Hematopoietic multipotent progenitor cell treated with erythropoietin and hydrocortisone succinate and interleukin-3 and kit ligand, for 15 days (in vitro differentiated cells): ENCODE results near the gene ZDHHC6.
"Not testable (repeated sequence)": the region's sequence is repeated elsewhere in the genome, so short reads cannot be mapped to it uniquely, and the experiment has no call there.

Experiments used
- DNase-seq: peaks from one replicate; pipeline ENCODE4 v3.0.0-alpha.2; 2015; ENCODE audit warnings: low spot score

ZDHHC6 gene, protein sequence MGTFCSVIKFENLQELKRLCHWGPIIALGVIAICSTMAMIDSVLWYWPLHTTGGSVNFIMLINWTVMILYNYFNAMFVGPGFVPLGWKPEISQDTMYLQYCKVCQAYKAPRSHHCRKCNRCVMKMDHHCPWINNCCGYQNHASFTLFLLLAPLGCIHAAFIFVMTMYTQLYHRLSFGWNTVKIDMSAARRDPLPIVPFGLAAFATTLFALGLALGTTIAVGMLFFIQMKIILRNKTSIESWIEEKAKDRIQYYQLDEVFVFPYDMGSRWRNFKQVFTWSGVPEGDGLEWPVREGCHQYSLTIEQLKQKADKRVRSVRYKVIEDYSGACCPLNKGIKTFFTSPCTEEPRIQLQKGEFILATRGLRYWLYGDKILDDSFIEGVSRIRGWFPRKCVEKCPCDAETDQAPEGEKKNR

DNA sequence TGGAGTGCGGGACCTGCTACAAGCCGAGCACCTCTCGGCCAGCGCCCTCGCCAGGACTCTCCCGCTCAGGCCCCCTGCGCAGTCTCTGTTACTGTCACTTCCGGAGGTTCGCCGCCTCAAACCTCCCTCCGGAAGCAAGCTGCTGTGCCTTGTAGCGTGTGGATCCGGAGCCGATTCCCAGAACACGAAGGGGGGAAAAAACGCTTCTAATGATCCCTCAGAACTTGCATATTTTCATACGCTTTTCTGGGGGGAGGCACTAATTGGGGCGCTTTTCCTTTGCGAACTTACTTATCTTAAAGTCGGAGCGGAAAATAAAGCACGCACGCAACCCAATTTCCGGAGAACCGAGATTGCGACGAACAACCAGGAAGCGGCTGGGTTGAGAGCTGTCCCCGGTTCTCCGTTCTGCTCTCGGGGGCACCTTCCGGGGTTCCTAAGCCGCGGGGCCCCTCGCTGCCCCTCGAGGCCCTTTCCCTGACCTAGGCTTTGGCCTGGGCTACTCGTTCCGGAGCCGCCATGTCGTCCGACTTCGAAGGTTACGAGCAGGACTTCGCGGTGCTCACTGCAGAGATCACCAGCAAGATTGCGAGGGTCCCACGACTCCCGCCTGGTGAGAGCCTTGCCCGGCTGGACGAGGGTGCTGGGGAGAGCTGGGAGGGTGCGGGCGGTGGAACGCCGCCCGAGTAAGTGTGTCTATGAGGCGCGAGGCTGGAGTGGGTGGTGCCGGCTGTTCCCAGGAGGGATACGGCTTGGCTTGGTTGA is at the start of gene ZDHHC6, which contains the start of gene VTI1A:
Gene ZDHHC6, minus strand, starts transcription at position 60 of the 765 bp plus-strand sequence. CDS start 1,478 bp downstream, outside the sequence.
Gene VTI1A, plus strand, starts transcription at position 361 of the 765 bp plus-strand sequence. Its CDS starts 159 bp downstream, at position 520.
- peak; percentile 87 for DNase-seq

DNA sequence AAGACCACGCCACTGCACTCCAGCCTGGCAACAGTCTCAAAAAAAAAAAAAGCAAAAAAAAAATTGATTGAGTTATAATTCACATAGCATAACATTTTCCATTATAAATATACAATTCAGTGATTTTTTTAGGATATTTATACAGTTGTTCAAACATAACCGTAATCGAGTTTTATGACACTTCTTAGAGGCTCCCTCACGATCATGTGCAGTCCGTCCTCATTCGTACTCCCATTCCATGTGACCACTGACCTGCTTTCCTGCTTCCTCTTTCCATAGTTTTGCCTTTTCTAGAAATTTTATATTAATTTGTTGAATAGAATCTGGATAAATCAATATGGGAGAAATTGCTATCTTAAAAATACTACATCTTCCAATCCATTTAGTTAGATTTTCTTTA is 46.0 kb upstream of the ZDHHC6 start:
- DNase-seq, result no peak

DNA sequence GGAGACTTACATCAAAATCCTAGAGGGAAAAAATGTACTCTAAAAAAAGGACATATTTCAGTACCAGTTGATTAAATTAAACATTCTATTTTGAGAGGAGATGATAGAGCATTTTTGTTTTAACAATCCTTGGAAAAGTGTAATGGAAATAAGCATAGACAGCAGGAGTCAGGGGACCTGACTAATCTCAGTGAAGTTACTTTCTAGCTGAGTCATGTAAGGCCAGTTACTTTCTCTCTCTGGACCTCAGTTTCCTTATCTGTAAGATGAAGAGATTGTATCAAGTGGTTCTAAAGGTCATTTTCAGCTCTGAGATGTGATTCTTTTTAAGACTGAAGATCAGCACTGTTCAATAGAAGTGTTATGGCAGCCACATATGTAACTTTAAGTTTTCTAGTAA is 44.4 kb upstream of the ZDHHC6 start:
- DNase-seq, result no peak

DNA sequence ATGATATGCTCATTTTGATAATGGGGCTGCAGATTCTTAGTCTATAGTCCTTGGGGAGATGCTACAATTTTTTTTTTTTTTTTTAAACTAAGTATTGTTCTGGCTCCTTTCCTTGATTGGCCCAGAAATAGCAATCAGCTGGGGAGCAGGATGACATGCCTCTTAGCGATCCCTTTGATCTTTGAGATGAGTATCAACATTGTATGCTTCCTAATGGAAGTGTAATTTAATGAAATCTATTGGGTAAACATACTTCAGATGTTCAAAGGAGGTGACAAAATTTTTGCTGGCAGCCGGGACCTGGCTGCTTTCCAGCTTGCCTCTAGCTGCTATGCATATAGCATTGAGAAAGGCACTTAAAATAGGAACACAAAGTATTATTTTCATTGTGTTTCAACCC is 43.8 kb upstream of the ZDHHC6 start:
- no peak for DNase-seq

DNA sequence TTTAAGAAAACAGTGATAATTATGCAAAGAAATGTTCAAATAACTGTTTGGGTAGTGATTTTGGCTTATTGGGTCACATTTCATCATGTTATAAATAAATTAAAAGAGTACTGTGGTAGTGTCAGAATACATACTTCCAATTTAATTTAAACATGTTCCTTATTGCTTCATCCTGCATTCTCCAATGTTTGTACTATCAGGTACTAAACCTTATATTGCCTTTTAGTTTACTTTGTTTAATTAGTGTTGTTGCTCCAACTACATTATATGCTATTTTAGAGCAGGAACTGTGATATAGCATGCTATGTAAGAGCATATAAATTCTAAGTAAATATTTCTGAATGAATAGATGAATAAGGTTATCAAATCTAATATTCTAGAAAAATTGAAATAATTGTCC is 41.2 kb upstream of the ZDHHC6 start:
- DNase-seq, result no peak

DNA sequence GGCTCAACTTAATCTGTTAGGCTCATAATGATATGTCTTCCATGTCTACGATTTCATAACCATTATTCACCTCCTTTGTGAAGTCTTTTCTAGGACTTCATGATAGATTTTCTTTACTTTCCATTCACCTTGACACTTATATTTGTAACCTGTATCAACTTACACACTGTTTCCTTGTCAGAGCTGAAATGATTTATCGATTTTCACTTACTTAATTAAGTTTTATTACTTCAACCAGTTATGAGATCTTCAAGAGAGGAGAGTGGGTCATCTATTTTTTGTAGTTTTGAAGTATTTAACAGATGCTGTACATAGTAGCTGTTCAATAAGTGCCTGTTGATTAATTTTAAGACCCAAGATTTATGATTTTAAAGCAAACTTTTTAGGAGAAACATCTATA is 37.7 kb upstream of the ZDHHC6 start:
- DNase-seq, result no peak

DNA sequence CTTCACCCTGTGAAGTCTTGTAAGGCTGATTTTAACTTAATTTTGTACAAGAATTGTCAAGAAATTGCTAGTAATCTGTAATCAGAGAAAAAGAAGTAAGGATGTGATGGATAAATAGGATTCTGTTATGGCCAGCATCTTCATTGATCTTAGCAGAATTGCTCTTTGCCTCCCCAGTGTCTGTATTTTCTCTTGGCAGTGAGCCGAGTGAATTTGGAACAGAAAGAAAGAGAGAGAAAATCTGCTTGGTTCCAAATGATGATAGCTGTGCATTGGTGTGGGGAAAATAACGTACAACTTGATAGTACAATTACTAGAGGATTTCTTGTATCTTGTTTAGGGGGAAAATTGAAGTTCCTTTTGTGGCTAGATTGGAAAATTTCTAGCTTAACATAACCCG is 34.9 kb upstream of the ZDHHC6 start:
- DNase-seq, result no peak

DNA sequence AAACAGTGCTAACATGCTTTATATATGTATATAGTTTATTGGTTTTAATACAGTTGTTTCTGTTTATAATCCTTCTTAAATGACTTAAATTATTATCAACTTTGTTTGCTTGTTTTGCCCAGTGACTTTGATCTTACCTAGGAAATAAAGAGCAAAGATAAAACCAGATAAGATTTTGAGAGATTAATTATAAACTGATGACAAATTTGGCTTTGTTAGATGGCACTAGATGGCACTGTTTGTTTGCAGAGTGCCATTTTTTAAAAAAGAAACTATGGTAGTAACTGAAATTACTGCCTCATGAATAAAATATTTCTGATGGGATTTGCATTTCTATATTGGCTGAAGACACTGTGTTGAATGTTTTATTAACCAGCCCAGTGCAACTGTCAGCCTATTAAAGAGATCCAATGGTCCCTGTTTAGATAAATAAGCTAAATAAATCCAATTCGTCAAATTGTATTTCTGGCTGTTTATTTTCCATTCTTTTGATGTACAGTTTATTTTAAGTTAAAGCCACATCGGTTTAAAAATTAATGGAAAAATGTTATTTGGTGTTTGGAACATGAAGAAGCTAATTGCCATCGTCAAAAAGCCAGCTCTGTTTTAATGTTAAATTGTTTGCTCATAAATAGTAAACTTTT is 29.0 kb upstream of the ZDHHC6 start:
- no peak for DNase-seq

DNA sequence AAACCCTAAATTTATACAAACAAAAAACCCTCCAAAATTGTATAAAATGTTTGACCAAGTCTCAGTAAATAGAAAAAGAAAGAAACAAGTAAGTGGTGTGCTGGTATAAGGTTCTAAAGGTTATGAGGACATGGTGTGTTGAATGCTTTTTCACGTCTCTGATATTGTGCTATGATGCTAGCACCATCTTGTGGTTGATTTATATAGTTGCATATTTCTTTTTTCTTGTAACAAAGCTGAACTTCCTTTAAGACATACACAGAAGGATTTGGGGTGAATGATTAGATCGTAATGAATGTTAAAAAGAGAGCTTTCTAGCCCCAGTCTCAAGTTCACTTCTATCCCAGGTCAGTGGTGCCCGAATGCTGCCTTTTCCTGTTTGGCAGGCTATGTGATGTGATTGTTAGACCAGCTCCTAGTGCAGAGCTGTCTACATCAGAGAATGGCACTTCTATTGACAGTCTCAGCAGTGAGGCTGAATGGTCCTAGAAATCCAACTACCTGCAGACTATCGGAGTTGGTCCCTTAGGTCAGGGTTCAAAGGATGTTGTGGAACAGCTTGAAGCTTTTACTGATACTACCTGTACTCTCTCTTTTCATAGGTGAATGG is 25.3 kb upstream of the ZDHHC6 start:
- peak; percentile 61 for DNase-seq

DNA sequence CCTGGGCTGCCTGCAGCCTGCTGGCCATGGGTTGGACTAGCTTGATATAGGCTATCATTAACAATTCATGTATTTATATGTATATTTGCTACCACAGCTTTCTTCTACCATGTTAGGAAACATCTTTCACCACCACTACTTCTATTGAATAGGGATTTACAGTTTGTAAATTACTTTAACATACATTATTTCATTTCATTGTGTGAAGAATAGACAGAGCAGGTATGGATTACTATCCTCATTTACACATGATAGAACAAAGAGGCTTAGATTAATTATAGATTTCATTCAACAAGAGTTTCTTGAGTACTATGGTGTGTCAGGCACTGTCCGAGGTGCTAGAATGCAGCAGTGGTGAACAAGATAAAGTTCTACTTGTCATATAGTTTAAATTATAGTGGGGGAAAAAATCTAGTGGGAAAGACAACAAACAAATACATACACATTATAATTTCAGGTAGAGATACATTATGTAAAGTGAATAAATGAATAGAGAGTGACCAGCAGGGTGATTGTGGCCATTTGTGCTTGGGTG is 20.9 kb upstream of the ZDHHC6 start:
- no peak for DNase-seq

DNA sequence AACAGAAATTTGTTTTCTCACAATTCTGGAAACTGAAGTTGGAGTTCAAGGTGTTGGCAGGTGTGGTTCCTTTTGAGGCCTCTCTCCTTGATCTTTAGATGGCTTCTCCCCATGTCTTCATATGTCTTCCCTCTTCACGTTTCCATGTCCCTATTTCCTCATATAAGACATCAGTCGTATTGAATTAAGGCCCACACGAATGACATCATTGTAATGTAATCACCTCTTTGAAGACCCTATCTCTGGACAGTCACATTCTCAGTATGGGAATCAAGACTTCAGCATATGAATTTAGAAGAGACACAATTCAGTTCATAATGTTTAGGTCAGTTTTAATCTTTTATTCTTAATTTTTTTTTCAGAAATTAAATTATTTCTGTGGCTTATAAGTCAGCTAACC is 20.1 kb upstream of the ZDHHC6 start:
- no peak for DNase-seq

DNA sequence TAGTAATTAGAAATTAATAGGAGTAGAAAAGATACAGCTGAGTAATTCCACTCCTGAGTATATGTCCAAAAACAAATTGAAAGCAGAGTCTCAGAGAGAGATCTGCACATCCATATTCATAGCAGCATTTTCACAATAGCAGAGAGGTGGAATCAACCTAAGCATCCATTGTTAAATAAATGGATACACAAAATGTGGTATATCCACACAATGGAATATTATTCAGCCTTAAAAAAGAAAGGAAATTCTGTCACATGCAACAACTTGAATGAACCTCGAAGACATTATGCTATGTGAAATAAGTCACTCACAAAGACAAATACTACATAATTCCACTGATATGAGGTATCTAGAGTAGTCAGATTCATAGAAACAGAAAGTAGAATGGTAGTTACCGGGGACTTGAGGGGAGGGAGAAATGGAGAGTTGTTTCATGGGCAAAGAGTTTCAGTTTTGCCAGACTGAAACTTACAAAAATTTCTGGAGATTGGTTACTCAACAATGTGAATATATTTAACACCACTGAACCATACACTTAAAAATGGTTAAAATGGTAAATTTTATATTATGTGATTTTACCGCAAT is 18.7 kb upstream of the ZDHHC6 start:
- DNase-seq, result no peak

DNA sequence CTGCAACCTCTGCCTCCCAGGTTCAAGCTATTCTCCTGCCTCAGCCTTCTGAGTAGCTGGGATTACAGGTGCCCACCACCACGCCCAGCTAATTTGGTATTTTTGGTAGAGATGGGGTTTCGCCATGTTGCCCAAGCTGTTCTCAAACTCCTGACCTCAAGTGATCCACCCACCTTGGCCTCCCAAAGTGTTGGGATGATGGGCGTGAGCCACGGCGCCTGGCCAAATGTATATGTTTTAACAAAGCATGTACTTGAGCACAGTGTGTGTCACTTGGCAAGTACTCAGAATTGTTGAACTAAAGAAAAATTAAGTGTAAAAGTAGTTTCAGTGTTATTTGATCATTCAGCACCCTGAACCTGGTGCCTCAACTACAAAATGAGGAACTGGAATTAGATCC is 17.4 kb upstream of the ZDHHC6 start:
- DNase-seq, result not testable (repeated sequence)

DNA sequence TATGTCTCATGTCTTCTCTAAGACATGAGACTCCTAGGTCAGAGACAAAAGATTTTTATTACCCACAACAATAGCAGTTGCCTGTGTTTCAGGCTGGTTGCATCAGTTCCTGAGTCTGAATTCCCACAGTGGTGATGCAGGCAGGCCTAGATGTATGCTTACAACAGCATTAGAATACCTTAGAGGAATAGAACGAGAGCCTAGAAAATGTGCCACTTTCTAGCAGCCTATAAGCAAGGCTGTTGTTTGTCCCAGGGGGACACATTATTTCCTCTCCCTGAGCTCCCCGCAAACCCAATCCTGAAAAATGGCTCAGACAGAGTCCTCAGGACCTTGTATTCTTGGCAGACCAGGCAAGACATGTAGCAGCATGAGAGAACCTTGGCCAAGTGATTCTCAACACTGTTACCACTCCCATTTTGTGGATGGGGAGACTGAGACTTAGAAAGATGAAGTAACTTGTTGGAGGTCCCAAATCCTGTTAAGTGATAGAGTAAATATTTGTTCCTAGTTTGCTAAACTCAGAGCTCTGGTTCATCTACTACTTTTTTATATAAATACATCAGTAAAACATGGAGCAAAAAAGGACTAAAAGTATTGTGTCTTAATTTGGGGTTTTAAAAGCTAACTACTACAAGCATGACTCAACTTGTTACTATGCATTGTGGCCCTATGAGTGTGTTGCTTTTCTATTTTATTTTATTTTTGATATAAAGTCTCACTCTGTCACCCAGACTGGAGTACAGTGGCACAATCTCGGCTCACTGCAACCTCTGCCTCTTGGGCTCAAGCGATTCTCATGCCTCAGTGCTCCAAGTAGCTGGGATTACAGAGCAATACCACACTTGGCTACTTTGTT is 14.5 kb upstream of the ZDHHC6 start:
- DNase-seq, result no peak

DNA sequence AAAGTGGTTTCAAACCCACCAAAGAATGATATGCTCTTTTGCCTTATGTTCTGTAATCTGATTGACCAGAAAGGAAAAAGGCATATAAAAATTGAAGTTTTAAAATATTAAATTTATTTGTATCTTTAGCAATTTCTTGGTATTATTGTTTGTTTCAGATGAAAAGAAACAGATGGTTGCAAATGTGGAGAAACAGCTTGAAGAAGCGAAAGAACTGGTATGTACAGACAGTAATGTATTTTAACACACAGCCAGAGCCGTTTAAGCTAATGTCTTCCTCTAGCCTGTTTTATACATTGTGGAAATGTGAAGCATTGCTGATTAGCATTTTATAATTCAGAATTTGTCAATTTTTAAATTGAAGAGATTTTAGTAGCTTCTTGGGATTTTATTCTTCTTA is 13.7 kb upstream of the ZDHHC6 start:
- DNase-seq, result no peak

DNA sequence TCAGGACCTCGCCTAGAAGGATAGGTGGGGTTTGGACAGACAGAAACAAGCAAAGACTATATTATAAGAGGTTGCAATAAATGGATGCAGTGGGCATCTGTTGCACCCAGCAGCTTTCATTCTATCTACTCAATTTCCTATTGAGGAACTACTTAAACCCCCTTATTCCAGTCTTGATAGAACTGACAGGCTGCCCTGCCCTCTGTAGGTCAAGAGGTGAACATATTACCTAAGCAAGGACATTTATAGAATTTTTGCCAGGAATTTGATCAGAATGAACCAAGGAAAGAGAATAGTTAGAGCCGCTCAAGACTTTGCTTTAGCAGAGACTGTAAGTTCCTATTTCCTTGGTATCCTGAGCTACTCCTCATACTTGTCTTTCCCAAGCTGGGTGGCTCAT is 9.8 kb upstream of the ZDHHC6 start:
- DNase-seq, result no peak

DNA sequence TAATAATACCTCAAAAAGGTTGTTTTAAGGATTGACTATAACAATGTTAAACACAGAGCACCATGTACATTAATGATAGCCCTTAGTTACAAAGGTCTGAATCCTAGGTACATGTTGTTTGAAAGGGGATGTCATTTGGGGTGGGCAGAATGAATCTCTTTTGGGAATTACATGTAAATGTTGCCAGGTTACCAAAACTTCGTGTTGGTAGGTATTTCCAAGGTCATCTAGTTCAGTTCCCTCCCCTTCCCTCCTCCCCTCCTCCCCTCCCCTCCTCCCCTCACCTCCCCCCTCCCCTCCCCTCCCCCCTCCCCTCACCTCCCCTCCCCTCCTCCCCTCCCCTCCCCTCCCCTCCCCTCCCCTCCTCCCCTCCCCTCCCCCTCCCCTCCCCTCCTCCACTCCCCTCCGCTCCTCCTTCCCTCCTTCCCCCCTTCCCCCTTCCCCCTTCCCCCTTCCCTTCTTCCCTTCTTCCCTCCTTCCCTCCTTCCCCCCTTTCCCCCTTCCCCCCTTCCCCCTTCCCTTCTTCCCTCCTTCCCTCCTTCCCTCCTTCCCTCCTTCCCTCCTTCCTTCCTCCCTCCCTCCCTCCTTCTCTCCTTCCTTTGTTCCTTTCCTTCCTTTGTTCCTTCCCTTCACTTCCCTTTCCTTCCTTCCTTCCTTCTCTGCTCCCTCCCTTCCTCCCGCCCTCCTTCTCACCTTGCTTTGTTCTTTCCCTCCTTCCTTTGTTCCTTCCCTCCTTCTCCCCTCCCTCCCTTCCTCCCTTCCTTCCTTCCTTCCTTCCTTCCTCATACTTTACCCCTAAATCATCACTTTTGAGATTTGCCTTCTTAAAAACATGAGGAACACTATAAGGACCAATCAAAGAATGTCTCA is 8.4 kb upstream of the ZDHHC6 start:
- no peak for DNase-seq

DNA sequence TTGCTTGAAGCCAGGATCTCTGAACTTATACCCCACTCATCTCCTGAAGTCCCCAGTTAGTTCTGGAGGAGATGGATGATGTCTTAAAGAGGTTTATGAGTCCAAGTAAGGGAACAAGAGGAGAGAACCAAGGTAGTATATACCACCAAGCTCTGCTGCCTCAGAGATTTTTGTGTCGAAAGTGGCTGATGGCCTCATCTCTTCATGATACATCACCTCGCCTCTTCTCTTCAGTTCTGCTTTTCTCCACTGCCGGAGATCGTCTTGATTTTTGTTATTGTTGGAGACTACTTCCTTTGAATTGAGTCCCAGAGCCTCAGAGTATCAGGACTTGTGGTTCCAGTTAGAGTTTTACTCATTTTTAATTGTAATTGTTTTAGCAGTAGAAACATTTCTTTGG is 2.2 kb upstream of the ZDHHC6 start:
- DNase-seq, result no peak

DNA sequence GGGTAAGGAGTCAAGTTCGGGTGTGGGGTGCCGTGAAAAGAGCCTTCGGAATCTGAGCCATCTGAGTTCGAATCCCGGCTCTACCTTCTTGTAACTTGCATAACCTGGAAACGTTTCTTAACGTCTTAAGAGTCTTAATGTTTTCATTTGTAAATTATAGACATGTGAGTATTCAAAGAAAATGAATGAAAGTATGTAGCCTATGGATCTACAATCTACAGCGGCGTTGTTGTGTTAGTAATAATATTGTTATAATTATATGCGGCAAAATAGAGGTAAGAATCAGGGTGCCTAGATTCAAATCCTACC is 860 bp upstream of the ZDHHC6 start:
- peak; percentile 39 for DNase-seq
